WERI-Rb-1 (cell line): ENCODE results near the gene CDC27.
"Not testable (repeated sequence)": the region's sequence is repeated elsewhere in the genome, so short reads cannot be mapped to it uniquely, and the experiment has no call there.

Experiments used
- DNase-seq: peaks from one replicate; pipeline ENCODE4 v3.0.0-alpha.2; 2020
- H3K27ac ChIP-seq: fragments of 250-450 bp; sonication (Bioruptor Pico); 2 replicates; pipeline ENCODE4 v1.5.1; 2020; ENCODE audit warnings: mild to moderate bottlenecking, moderate library complexity
- H3K27me3 ChIP-seq: fragments of 250-450 bp; sonication (Bioruptor Pico); 2 replicates; pipeline ENCODE4 v1.5.1; 2021; ENCODE audit warnings: mild to moderate bottlenecking, low read depth, moderate library complexity; ENCODE audit not compliant: insufficient read depth, severe bottlenecking
- H3K36me3 ChIP-seq: fragments of 250-450 bp; sonication (Bioruptor Pico); 2 replicates; pipeline ENCODE4 v1.5.1; 2020; ENCODE audit warnings: mild to moderate bottlenecking, moderate library complexity
- H3K4me3 ChIP-seq: 2 replicates; pipeline ENCODE4 v1.5.1; 2011; ENCODE audit warnings: low read depth, mild to moderate bottlenecking, control low read depth, low read length
- H3K9me3 ChIP-seq: fragments of 250-450 bp; sonication (Bioruptor Pico); 2 replicates; pipeline ENCODE4 v1.5.1; 2021; ENCODE audit warnings: mild to moderate bottlenecking, moderate library complexity; ENCODE audit not compliant: severe bottlenecking
- CTCF ChIP-seq: IDR thresholded peaks from 2 replicates; pipeline ENCODE4 v1.5.1; 2011; ENCODE audit warnings: low read depth, mild to moderate bottlenecking, control low read depth, inconsistent platforms, low read length

CDC27 gene

GRCh38 chr17:47131761-47132160, 57.3 kb downstream of the CDC27 start:
- Histone ChIP-seq H3K9me3 (no peaks in the 10 kb centered on the region), H3K36me3 (peaks cover 71% of the 10 kb centered on the region), H3K27me3 (no peaks in the 10 kb centered on the region), H3K27ac (no peak overlapping the region), H3K4me3 (no peak overlapping the region)
- DNase-seq: no peak
- no peak for TF ChIP-seq CTCF

- H3K36me3 ChIP-seq: peaks cover 90% of the 10 kb centered on the region
- H3K4me3 ChIP-seq, H3K27ac ChIP-seq, H3K9me3 ChIP-seq, H3K27me3 ChIP-seq, DNase-seq: not testable (repeated sequence)
Measured at GRCh38 chr17:47126835-47127234, 62.3 kb downstream of the CDC27 start.

GRCh38 chr17:47123262-47123661, 65.8 kb downstream of the CDC27 start:
- H3K36me3 ChIP-seq: peaks cover 88% of the 10 kb centered on the region
- not testable (repeated sequence) for DNase-seq, H3K9me3 ChIP-seq, H3K27ac ChIP-seq, H3K27me3 ChIP-seq, H3K4me3 ChIP-seq

- DNase-seq: no peak
- peaks cover 71% of the 10 kb centered on the region for H3K36me3 ChIP-seq
- H3K9me3 ChIP-seq: no peaks in the 10 kb centered on the region
- H3K27ac ChIP-seq: no peak overlapping the region
- TF ChIP-seq CTCF: no peak
- no peaks in the 10 kb centered on the region for H3K27me3 ChIP-seq
- no peak overlapping the region for H3K4me3 ChIP-seq
Measured at GRCh38 chr17:47120521-47121095, 68.5 kb downstream of the CDC27 start.

- no peak for TF ChIP-seq CTCF
- Histone ChIP-seq H3K36me3 (peaks cover 66% of the 10 kb centered on the region), H3K27ac (no peak overlapping the region), H3K4me3 (no peak overlapping the region), H3K9me3 (no peaks in the 10 kb centered on the region), H3K27me3 (no peaks in the 10 kb centered on the region)
- DNase-seq: no peak
Measured at GRCh38 chr17:47119746-47120520, 69.2 kb downstream of the CDC27 start.

- Histone ChIP-seq H3K9me3 (no peaks in the 10 kb centered on the region), H3K4me3 (no peak overlapping the region), H3K27ac (no peak overlapping the region), H3K36me3 (peaks cover 43% of the 10 kb centered on the region), H3K27me3 (no peaks in the 10 kb centered on the region)
- no peak for DNase-seq
- no peak for TF ChIP-seq CTCF
Measured at GRCh38 chr17:47117386-47117785, 71.7 kb downstream of the CDC27 start.

- H3K27me3 ChIP-seq: no peaks in the 10 kb centered on the region
- no peak for TF ChIP-seq CTCF
- no peak overlapping the region for H3K4me3 ChIP-seq
- no peak for DNase-seq
- no peak overlapping the region for H3K27ac ChIP-seq
- peaks cover 2% of the 10 kb centered on the region for H3K9me3 ChIP-seq
- no peaks in the 10 kb centered on the region for H3K36me3 ChIP-seq
Measured at GRCh38 chr17:47106130-47106529, 83.0 kb downstream of the CDC27 start.

GRCh38 chr17:47105246-47105645, 83.8 kb downstream of the CDC27 start:
- not testable (repeated sequence) for DNase-seq, H3K9me3 ChIP-seq, H3K36me3 ChIP-seq, H3K27ac ChIP-seq, H3K4me3 ChIP-seq, H3K27me3 ChIP-seq
